HepG2 (cell line): ENCODE measurements around the gene CPNE1. TPM values are rescaled to one million over a fixed set of nuclear protein-coding genes. Genes with fewer than 3 reads are reported as not detected.
A peak's percentile ranks its signal among the peaks of the same experiment; 100 is the strongest.

Source experiments
- AFF4 ChIP-seq: sonication (generic); formaldehyde crosslinking; IDR thresholded peaks from 2 replicates; pipeline ENCODE4 v1.4.0; 2020; ENCODE audit warnings: missing genetic modification reagents
- ARHGAP35 ChIP-seq: sonication (generic); formaldehyde crosslinking; IDR thresholded peaks from 2 replicates; pipeline ENCODE4 v1.9.0; 2022; ENCODE audit warnings: mild to moderate bottlenecking, inconsistent platforms, moderate library complexity, missing genetic modification reagents, borderline replicate concordance
- CAMTA2 ChIP-seq: sonication (generic); formaldehyde crosslinking; IDR thresholded peaks from 2 replicates; pipeline ENCODE4 v1.4.0; 2020; ENCODE audit warnings: mild to moderate bottlenecking, missing genetic modification reagents, borderline replicate concordance
- FLYWCH1 ChIP-seq: sonication (generic); formaldehyde crosslinking; IDR thresholded peaks from 2 replicates; pipeline ENCODE4 v1.8.1; 2023; ENCODE audit warnings: mild to moderate bottlenecking, missing genetic modification reagents
- FOXA3 ChIP-seq: IDR thresholded peaks from 2 replicates; pipeline ENCODE4 v1.6.1; 2016; ENCODE audit warnings: missing genetic modification reagents, missing compliant biosample characterization
- GRHL1 ChIP-seq: sonication (generic); formaldehyde crosslinking; conservative IDR thresholded peaks from 2 replicates; pipeline ENCODE4 v1.8.0; 2022; ENCODE audit warnings: missing genetic modification reagents
- KLF6 ChIP-seq: IDR thresholded peaks from 2 replicates; pipeline ENCODE4 v1.8.0; 2016; ENCODE audit warnings: missing biosample characterization, missing genetic modification reagents
- MTERF4 ChIP-seq: sonication (generic); formaldehyde crosslinking; IDR thresholded peaks from 2 replicates; pipeline ENCODE4 v1.8.0; 2023; ENCODE audit warnings: mild to moderate bottlenecking, missing genetic modification reagents
- PHF20 ChIP-seq: sonication (generic); formaldehyde crosslinking; IDR thresholded peaks from 2 replicates; pipeline ENCODE4 v1.5.0; 2020; ENCODE audit warnings: mild to moderate bottlenecking, missing genetic modification reagents
- POLR2AphosphoS2 ChIP-seq: IDR thresholded peaks from 2 replicates; pipeline ENCODE4 v1.6.1; 2011; ENCODE audit warnings: low read depth, low read length, improper control_type of control experiment
- SETDB1 ChIP-seq: sonication (generic); formaldehyde crosslinking; IDR thresholded peaks from 2 replicates; pipeline ENCODE4 v1.5.1; 2020; ENCODE audit warnings: missing genetic modification reagents, mild to moderate bottlenecking, borderline replicate concordance
- TFE3 ChIP-seq: IDR thresholded peaks from 2 replicates; pipeline ENCODE4 v1.6.1; 2016
- TSC22D2 ChIP-seq: sonication (generic); formaldehyde crosslinking; IDR thresholded peaks from 2 replicates; pipeline ENCODE4 v1.5.1; 2020; ENCODE audit warnings: missing genetic modification reagents, mild to moderate bottlenecking, borderline replicate concordance
- ZNF326 ChIP-seq: sonication (generic); formaldehyde crosslinking; IDR thresholded peaks from 2 replicates; pipeline ENCODE4 v1.4.0; 2020; ENCODE audit warnings: missing genetic modification reagents, borderline replicate concordance
- ZNF432 ChIP-seq: sonication (generic); formaldehyde crosslinking; IDR thresholded peaks from 2 replicates; pipeline ENCODE4 v1.5.0; 2020; ENCODE audit warnings: missing genetic modification reagents, mild to moderate bottlenecking, borderline replicate concordance
- ZNF570 ChIP-seq: sonication (generic); formaldehyde crosslinking; IDR thresholded peaks from 2 replicates; pipeline ENCODE4 v1.4.0; 2020; ENCODE audit warnings: mild to moderate bottlenecking, missing genetic modification reagents, borderline replicate concordance
- ZNF747 ChIP-seq: sonication (generic); formaldehyde crosslinking; IDR thresholded peaks from 2 replicates; pipeline ENCODE4 v1.8.1; 2023; ENCODE audit warnings: missing genetic modification reagents, mild to moderate bottlenecking, borderline replicate concordance
- ZNF776 ChIP-seq: sonication (generic); formaldehyde crosslinking; IDR thresholded peaks from 2 replicates; pipeline ENCODE4 v1.4.0; 2020; ENCODE audit warnings: mild to moderate bottlenecking, missing genetic modification reagents
- ZNF891 ChIP-seq: sonication (generic); formaldehyde crosslinking; IDR thresholded peaks from 2 replicates; pipeline ENCODE4 v1.5.0; 2020; ENCODE audit warnings: mild to moderate bottlenecking, missing genetic modification reagents
- ZSCAN31 ChIP-seq: sonication (generic); formaldehyde crosslinking; IDR thresholded peaks from 2 replicates; pipeline ENCODE4 v1.5.0; 2020; ENCODE audit warnings: low read depth, mild to moderate bottlenecking, missing genetic modification reagents
- polyA plus RNA-seq, 8 experiments: library from polyadenylated mRNA; depleted of rRNA in 3 of 8; stranded (reverse) in 7 of 8; unstranded in 1 of 8; fragments of >200 nt; fragmentation: Illumina TruSeq in 4 of 8; extraction: Trizol in 4 of 8; gene quantifications; 2 replicates each; pipeline versions ENCODE4 v1.2.1 to v1.2.3, GENCODE V29; 2011 to 2016; ENCODE audit warnings: low read depth in 4 of 8, missing spikeins in 1 of 8, mixed read lengths in 1 of 8; ENCODE audit not compliant: insufficient read depth in 1 of 8
- total RNA-seq, 5 experiments: library from RNA; depleted of rRNA; stranded (reverse); fragments of >200 nt; fragmentation: Illumina TruSeq; extraction: Trizol; gene quantifications; 2 replicates each; pipeline ENCODE4 v1.2.3, GENCODE V29; 2016; ENCODE audit warnings: low read depth in 1 of 5

Gene CPNE1
- total and polyA plus RNA-seq, 2 of the 13 experiments (the other 11 are each of a cell fraction or from before 2014, with no cell fraction given), result 408 to 431 TPM

- TF ChIP-seq FLYWCH1 (CRISPR knock-in tag) (0 out of 2 replicates have a peak, but pooled peaks have one; percentile 22), SETDB1 (CRISPR knock-in tag) (no peak), ARHGAP35 (CRISPR knock-in tag) (no peak; the same call in 1 of the 2 replicates), ZNF891 (CRISPR knock-in tag) (no peak), GRHL1 (no peak), FOXA3 (CRISPR knock-in tag) (0 out of 2 replicates have a peak, but pooled peaks have one; percentile 1), TFE3 (CRISPR knock-in tag) (0 out of 2 replicates have a peak, but pooled peaks have one; percentile 28), ZNF776 (CRISPR knock-in tag) (peak; percentile 20; the same call in 1 of the 2 replicates), CAMTA2 (peak; percentile 60; the same call in 1 of the 2 replicates), ZNF570 (CRISPR knock-in tag) (no peak), KLF6 (no peak), AFF4 (CRISPR knock-in tag) (0 out of 2 replicates have a peak, but pooled peaks have one; percentile 5), TSC22D2 (0 out of 2 replicates have a peak, but pooled peaks have one; percentile 71), ZNF326 (CRISPR knock-in tag) (peak; percentile 90; the same call in 1 of the 2 replicates), POLR2AphosphoS2 (0 out of 2 replicates have a peak, but pooled peaks have one; percentile 17), ZSCAN31 (no peak), PHF20 (CRISPR knock-in tag) (no peak), ZNF747 (CRISPR knock-in tag) (no peak; the same call in 1 of the 2 replicates), ZNF432 (no peak), MTERF4 (CRISPR knock-in tag) (peak; percentile 71)
Observed at GRCh38 chr20:35663516-35664465, 909 bp downstream of the CPNE1 start (continued).
